ENCODE results near the gene SNPH.

Gene SNPH

DNA sequence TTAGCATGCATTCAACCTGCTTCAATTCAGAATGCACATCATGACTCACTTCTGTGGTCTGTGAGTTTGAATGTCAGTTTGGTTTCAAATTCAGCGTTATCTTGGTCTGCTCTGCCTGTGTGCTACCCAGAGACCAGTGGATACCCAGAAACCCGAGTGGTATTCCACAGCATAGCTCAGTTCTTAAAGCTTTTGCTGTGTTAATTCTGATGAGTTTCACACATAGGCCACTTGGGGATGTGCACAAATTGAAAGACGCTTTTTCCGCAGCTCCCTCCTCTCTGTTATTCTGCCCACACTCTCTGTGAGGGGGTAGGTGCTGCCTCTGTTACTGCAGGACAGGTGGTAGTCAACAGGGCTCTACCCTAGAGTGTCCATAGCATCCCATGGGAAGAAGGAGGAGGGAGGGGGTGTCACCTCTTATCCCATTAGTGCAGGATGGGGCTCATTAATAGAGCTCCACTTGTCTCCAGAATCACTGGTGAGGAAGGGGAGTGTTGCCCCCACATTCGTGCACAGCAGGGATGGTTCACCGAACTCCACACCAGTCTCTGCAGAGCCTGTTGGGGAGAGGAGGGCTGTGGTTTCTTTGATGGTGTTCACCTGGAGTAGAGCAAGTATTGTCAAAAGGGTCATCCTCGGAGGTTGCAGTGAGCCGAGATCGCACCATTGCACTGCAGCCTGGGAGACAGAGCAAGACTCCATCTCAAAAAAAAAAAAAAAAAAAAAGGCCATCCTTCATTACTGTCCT lies 92.0 kb downstream of the SNPH start:
- Mint-ChIP-seq H3K4me3 (no peak overlapping the region), H3K27me3 (no peaks in the 10 kb centered on the region), H3K9me3 (no peaks in the 10 kb centered on the region), H3K36me3 (ENCODE audit: insufficient read depth) (peaks cover 28% of the 10 kb centered on the region), H3K4me1 (peaks cover 48% of the 10 kb centered on the region), H3K27ac (ENCODE audit: low read depth) (no peak overlapping the region)
- DNase-seq (ENCODE audit: low spot score in 2 of 2) (no peak), ATAC-seq (replicated peaks; ENCODE audit: extremely low read depth, poor library complexity, severe bottlenecking) (peak; percentile 19)
